ENCODE measurements around the gene PDLIM1. TPM values are rescaled to one million over a fixed set of nuclear protein-coding genes. Genes with fewer than 3 reads are reported as not detected.
"Not testable (repeated sequence)": the region's sequence is repeated elsewhere in the genome, so short reads cannot be mapped to it uniquely, and the experiment has no call there.

Gene PDLIM1
- total RNA-seq, 4 donors from 2014 or later = 71.4 to 112 (median 77.7) TPM

- Histone ChIP-seq H3K36me3 (peaks cover 39% of the 10 kb centered on the region), H3K4me1 (peaks cover 15% of the 10 kb centered on the region), H3K9me3 (no peaks in the 10 kb centered on the region), H3K27me3 (no peaks in the 10 kb centered on the region), H3K4me3 (no peak overlapping the region), H3K27ac (no peak overlapping the region)
- DNase-seq (ENCODE audit: low spot score in 2 of 2) = no peak
- WGBS = 59% methylated on average over 3 of the region's 3 CpGs
- no peak for TF ChIP-seq EP300 (IDR thresholded peaks at IDR 0.05)
- TF ChIP-seq POLR2A (IDR thresholded peaks at IDR 0.05) = no peak
- TF ChIP-seq POLR2AphosphoS5 (IDR thresholded peaks at IDR 0.05) = no peak
- TF ChIP-seq, protein P1, sequence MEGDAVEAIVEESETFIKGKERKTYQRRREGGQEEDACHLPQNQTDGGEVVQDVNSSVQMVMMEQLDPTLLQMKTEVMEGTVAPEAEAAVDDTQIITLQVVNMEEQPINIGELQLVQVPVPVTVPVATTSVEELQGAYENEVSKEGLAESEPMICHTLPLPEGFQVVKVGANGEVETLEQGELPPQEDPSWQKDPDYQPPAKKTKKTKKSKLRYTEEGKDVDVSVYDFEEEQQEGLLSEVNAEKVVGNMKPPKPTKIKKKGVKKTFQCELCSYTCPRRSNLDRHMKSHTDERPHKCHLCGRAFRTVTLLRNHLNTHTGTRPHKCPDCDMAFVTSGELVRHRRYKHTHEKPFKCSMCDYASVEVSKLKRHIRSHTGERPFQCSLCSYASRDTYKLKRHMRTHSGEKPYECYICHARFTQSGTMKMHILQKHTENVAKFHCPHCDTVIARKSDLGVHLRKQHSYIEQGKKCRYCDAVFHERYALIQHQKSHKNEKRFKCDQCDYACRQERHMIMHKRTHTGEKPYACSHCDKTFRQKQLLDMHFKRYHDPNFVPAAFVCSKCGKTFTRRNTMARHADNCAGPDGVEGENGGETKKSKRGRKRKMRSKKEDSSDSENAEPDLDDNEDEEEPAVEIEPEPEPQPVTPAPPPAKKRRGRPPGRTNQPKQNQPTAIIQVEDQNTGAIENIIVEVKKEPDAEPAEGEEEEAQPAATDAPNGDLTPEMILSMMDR (IDR thresholded peaks at IDR 0.05) = no peak
These were observed 47.5 kb downstream of the PDLIM1 start for GRCh38 chr10:95243318-95243617.

GRCh38 chr10:95242581-95243317, 48.1 kb downstream of the PDLIM1 start:
- Histone ChIP-seq H3K4me1 (peaks cover 12% of the 10 kb centered on the region), H3K27me3 (no peaks in the 10 kb centered on the region), H3K36me3 (peaks cover 44% of the 10 kb centered on the region), H3K9me3 (no peaks in the 10 kb centered on the region), H3K4me3 (no peak overlapping the region), H3K27ac (no peak overlapping the region)
- no peak for DNase-seq (ENCODE audit: low spot score in 2 of 2)
- WGBS = 73% methylated on average over 8 of the region's 8 CpGs
- TF ChIP-seq, protein P1 (IDR thresholded peaks at IDR 0.05) = peak in 1 of 2 donors; percentile 39
- no peak for TF ChIP-seq EP300 (IDR thresholded peaks at IDR 0.05)

DNA sequence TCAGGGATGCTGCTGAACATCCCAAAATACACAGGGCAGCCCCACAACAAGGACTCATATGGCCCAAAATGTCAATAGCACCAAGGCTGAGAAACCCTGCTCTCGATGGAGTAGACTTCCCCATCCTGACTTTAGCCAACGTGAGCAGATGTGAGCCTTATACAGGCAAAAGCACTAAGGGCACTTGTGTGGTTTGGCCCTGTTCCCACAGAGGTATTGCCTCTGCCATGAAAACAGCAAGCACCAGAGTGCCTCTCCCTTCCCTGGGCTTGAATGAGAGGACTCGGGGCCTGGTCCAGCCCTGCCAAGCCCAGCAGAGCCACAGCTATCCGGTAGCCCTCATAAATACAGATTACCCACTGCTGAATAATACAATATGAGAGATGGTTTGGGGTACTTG, 49.3 kb downstream of the PDLIM1 start:
- Histone ChIP-seq H3K4me1 (no peaks in the 10 kb centered on the region), H3K27me3 (no peaks in the 10 kb centered on the region), H3K36me3 (peaks cover 55% of the 10 kb centered on the region), H3K4me3 (no peak overlapping the region), H3K27ac (no peak overlapping the region), H3K9me3 (no peaks in the 10 kb centered on the region)
- 68% methylated on average over 2 of the region's 4 CpGs for WGBS
- TF ChIP-seq, protein P1 (IDR thresholded peaks at IDR 0.05) = no peak
- no peak for TF ChIP-seq POLR2AphosphoS5 (IDR thresholded peaks at IDR 0.05)
- TF ChIP-seq POLR2A (IDR thresholded peaks at IDR 0.05) = no peak
- no peak for TF ChIP-seq EP300 (IDR thresholded peaks at IDR 0.05)
- DNase-seq (ENCODE audit: low spot score in 2 of 2) = no peak

GRCh38 chr10:95240811-95241210, 50.0 kb downstream of the PDLIM1 start:
- no peak overlapping the region for H3K27ac ChIP-seq
- H3K9me3 ChIP-seq = no peaks in the 10 kb centered on the region
- WGBS = 93% methylated on average over 6 of the region's 6 CpGs

GRCh38 chr10:95240096-95240495, 50.7 kb downstream of the PDLIM1 start:
- H3K36me3 ChIP-seq = peaks cover 51% of the 10 kb centered on the region
- H3K4me1 ChIP-seq; H3K27me3 ChIP-seq; H3K9me3 ChIP-seq; H3K27ac ChIP-seq; DNase-seq (ENCODE audit: low spot score in 2 of 2); H3K4me3 ChIP-seq: not testable (repeated sequence)
- 97% methylated on average over 3 of the region's 3 CpGs for whole genome bisulfite sequencing

More at GRCh38 chr10:95240811-95241210, 50.0 kb downstream of the PDLIM1 start:
- H3K36me3 ChIP-seq = peaks cover 57% of the 10 kb centered on the region
- peaks cover 3% of the 10 kb centered on the region for H3K4me1 ChIP-seq
- no peak overlapping the region for H3K4me3 ChIP-seq
- H3K27me3 ChIP-seq = no peaks in the 10 kb centered on the region
- DNase-seq (ENCODE audit: low spot score in 2 of 2) = no peak
- TF ChIP-seq, protein P1 (IDR thresholded peaks at IDR 0.05) = no peak
- no peak for TF ChIP-seq EP300 (IDR thresholded peaks at IDR 0.05)
- no peak for TF ChIP-seq POLR2A (IDR thresholded peaks at IDR 0.05)
- no peak for TF ChIP-seq POLR2AphosphoS5 (IDR thresholded peaks at IDR 0.05)
